Measurements from ENCODE around the gene DENND5A. TPM values are rescaled to one million over a fixed set of nuclear protein-coding genes. Genes with fewer than 3 reads are reported as not detected.

DENND5A gene
- total RNA-seq, 1 experiment from 2014 or later: 37.7 TPM

DNA sequence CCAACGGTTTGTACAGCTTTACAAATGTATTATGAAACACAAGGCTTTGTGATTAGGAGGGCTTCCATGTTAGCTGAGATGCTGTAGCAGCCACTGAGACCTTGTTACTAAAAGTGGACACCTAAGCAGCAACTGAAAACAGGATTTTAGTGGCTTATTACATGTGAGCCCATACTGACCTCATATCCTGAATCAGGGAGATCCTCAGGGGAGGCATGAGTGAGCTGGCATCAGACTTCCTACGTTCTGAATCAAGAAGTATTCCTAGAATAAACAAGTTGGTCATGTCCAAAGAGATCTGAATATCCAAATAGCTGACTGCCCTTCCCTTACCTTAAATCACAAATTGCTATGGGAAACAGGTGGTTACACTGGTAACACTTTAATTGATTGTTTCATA lies 114.6 kb downstream of the DENND5A start:
- Histone ChIP-seq H4K20me1 (ENCODE audit: low read length) (no peaks in the 10 kb centered on the region), H3K4me3 (ENCODE audit: low read length) (no peak overlapping the region), H3K27ac (ENCODE audit: low read length) (peak overlapping the region; percentile 47), H2AFZ (ENCODE audit: low read length) (no peak overlapping the region), H3K36me3 (ENCODE audit: low read depth, low read length) (peaks cover 21% of the 10 kb centered on the region; the same call in 1 of the 2 replicates), H3F3A (ENCODE audit: low read length, unreplicated experiment) (no peaks in the 10 kb centered on the region), H3K9me2 (replicated peaks; ENCODE audit: low read length) (no peaks in the 10 kb centered on the region), H3K27me3 (ENCODE audit: low read length) (no peaks in the 10 kb centered on the region), H3K9ac (ENCODE audit: low read length) (no peak overlapping the region), H3K4me1 (ENCODE audit: insufficient read depth, low read length) (peaks cover 15% of the 10 kb centered on the region), H3K4me2 (ENCODE audit: low read length) (no peak overlapping the region), H3K9me3 (ENCODE audit: low read length) (no peaks in the 10 kb centered on the region), H3K79me2 (ENCODE audit: low read length) (no peaks in the 10 kb centered on the region)
- ChIA-PET POLR2A (ENCODE audit: unreplicated experiment) (no interaction called here), CTCF (interaction anchor here (0.6 kb wide), 1 partner anchor 206 kb away, joined by 3 read pairs; no protein-coding TSS in a partner anchor)
- ATAC-seq: peak; percentile 86
- intact Hi-C loops (cut with micrococcal nuclease): no loop called here
- no peak for TF ChIP-seq EZH2 (IDR thresholded peaks at IDR 0.05; ENCODE audit: low read length, unreplicated experiment)
- peak; percentile 73 for DNase-seq
- no TSS peak for BruUV-seq (replicated peaks)

DNA sequence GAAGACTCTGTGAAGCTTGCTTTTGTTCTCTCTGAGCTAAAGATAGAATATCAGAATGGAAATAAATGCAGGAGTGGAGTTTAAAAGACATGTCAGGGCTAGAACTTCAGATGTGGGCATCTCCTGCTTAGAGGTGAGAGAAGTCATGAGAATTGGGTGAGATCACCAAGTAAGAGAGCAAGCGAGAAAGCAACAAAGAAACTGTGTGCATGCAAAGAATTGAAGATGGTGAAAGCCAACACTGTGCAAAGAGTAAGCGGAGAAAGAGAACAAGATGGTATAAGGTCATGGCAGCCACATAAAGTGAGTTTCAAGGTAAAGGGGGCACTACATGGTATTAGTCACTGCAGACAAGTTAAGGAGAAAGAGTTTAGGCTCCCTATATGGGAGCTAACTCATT lies 116.4 kb downstream of the DENND5A start:
- no peaks in the 10 kb centered on the region for H4K20me1 ChIP-seq (ENCODE audit: low read length)
- DNase-seq (no peak), ATAC-seq (no peak)
- no peak overlapping the region for H3K27ac ChIP-seq (ENCODE audit: low read length)
- no TSS peak for BruUV-seq (replicated peaks)
- CTCF ChIA-PET: no interaction called here
- H2AFZ ChIP-seq (ENCODE audit: low read length): no peak overlapping the region
- TF ChIP-seq EZH2phosphoT487 (IDR thresholded peaks at IDR 0.05; ENCODE audit: borderline replicate concordance, low read length): no peak
- TF ChIP-seq, protein P1, sequence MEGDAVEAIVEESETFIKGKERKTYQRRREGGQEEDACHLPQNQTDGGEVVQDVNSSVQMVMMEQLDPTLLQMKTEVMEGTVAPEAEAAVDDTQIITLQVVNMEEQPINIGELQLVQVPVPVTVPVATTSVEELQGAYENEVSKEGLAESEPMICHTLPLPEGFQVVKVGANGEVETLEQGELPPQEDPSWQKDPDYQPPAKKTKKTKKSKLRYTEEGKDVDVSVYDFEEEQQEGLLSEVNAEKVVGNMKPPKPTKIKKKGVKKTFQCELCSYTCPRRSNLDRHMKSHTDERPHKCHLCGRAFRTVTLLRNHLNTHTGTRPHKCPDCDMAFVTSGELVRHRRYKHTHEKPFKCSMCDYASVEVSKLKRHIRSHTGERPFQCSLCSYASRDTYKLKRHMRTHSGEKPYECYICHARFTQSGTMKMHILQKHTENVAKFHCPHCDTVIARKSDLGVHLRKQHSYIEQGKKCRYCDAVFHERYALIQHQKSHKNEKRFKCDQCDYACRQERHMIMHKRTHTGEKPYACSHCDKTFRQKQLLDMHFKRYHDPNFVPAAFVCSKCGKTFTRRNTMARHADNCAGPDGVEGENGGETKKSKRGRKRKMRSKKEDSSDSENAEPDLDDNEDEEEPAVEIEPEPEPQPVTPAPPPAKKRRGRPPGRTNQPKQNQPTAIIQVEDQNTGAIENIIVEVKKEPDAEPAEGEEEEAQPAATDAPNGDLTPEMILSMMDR (conservative IDR thresholded peaks at IDR 0.05; ENCODE audit: low read depth, low read length): no peak
- TF ChIP-seq EZH2 (IDR thresholded peaks at IDR 0.05; ENCODE audit: low read length, unreplicated experiment): no peak
- H3K79me2 ChIP-seq (ENCODE audit: low read length): no peaks in the 10 kb centered on the region
- H3K4me2 ChIP-seq (ENCODE audit: low read length): no peak overlapping the region
- no peaks in the 10 kb centered on the region for H3K9me3 ChIP-seq (ENCODE audit: low read length)
- no peak overlapping the region for H3K9ac ChIP-seq (ENCODE audit: low read length)
- no peaks in the 10 kb centered on the region for H3F3A ChIP-seq (ENCODE audit: low read length, unreplicated experiment)
- intact Hi-C loops (cut with micrococcal nuclease): no loop called here
- no peak overlapping the region for H3K4me3 ChIP-seq (ENCODE audit: low read length)
- POLR2A ChIA-PET (ENCODE audit: unreplicated experiment): no interaction called here
- H3K27me3 ChIP-seq (ENCODE audit: low read length): no peaks in the 10 kb centered on the region
- H3K36me3 ChIP-seq (ENCODE audit: low read depth, low read length): peaks cover 34% of the 10 kb centered on the region; the same call in 1 of the 2 replicates
- H3K9me2 ChIP-seq (replicated peaks; ENCODE audit: low read length): no peaks in the 10 kb centered on the region
- peaks cover 23% of the 10 kb centered on the region for H3K4me1 ChIP-seq (ENCODE audit: insufficient read depth, low read length)

DNA sequence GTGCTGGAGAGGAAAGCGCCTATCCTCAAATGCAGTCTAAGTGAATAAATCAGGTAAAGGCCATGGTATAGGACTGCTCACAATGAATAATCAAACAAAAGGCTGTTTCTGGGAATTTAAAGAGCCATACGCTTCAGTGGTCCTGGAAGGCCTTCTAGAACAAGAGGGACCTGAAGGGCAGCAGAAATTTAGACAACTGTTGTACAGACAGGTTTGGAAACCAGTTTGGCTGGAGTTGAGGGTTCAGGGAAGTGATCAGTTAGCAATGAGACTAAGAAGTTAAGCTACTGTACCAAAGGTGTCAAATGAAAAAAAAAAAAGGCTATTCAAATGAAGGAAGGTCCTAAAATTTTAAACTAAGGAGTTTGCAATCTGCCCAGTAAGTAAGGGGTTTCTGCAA lies 117.1 kb downstream of the DENND5A start:
- ATAC-seq (no peak), DNase-seq (no peak)
- Histone ChIP-seq H3K4me1 (ENCODE audit: insufficient read depth, low read length) (peaks cover 23% of the 10 kb centered on the region), H4K20me1 (ENCODE audit: low read length) (no peaks in the 10 kb centered on the region), H3K79me2 (ENCODE audit: low read length) (no peaks in the 10 kb centered on the region), H3K27ac (ENCODE audit: low read length) (no peak overlapping the region), H3K36me3 (ENCODE audit: low read depth, low read length) (peaks cover 36% of the 10 kb centered on the region; the same call in 1 of the 2 replicates), H3K4me2 (ENCODE audit: low read length) (no peak overlapping the region), H3K4me3 (ENCODE audit: low read length) (no peak overlapping the region), H3K9ac (ENCODE audit: low read length) (no peak overlapping the region), H2AFZ (ENCODE audit: low read length) (no peak overlapping the region), H3K9me3 (ENCODE audit: low read length) (no peaks in the 10 kb centered on the region), H3K9me2 (replicated peaks; ENCODE audit: low read length) (no peaks in the 10 kb centered on the region), H3K27me3 (ENCODE audit: low read length) (no peaks in the 10 kb centered on the region), H3F3A (ENCODE audit: low read length, unreplicated experiment) (no peaks in the 10 kb centered on the region)
- no peak for TF ChIP-seq EZH2phosphoT487 (IDR thresholded peaks at IDR 0.05; ENCODE audit: borderline replicate concordance, low read length)
- no peak for TF ChIP-seq EZH2 (IDR thresholded peaks at IDR 0.05; ENCODE audit: low read length, unreplicated experiment)
- TF ChIP-seq, protein P1 (conservative IDR thresholded peaks at IDR 0.05; ENCODE audit: low read depth, low read length): no peak
- intact Hi-C loops (cut with micrococcal nuclease): no loop called here
- ChIA-PET CTCF (no interaction called here), POLR2A (ENCODE audit: unreplicated experiment) (interaction anchor here (0.6 kb wide), 1 partner anchor 61 kb away, joined by 5 read pairs; no protein-coding TSS in a partner anchor)
- no TSS peak for BruUV-seq (replicated peaks)

Measured in PC-3 (cell line).